Measurements from ENCODE around the gene RPTOR.

Gene RPTOR

GRCh38 chr17:80786887-80787286 is 242.2 kb downstream of the RPTOR start:
- Histone ChIP-seq H3K4me1 (ENCODE audit: control insufficient read depth in 1 of 2, insufficient read depth in 2 of 2, low read length in 2 of 2) (peaks cover 29 to 36% of the 10 kb centered on the region in 2 donors), H3K27ac (ENCODE audit: low read length) (no peak overlapping the region), H3K36me3 (ENCODE audit: control insufficient read depth in 1 of 2, insufficient read depth in 2 of 2, low read length in 2 of 2) (no peaks in the 10 kb centered on the region), H3K4me3 (ENCODE audit: low read depth in 1 of 2, low read length in 2 of 2) (no peak overlapping the region), H3K27me3 (ENCODE audit: low read depth, low read length) (no peaks in the 10 kb centered on the region), H3K9me3 (ENCODE audit: control insufficient read depth in 1 of 2, low read length in 2 of 2) (no peaks in the 10 kb centered on the region)

GRCh38 chr17:80787881-80788280 is 243.2 kb downstream of the RPTOR start:
- H3K27ac ChIP-seq (ENCODE audit: low read length), result no peak overlapping the region
- H3K27me3 ChIP-seq (ENCODE audit: low read depth, low read length), result no peaks in the 10 kb centered on the region
- peaks cover 28 to 38% of the 10 kb centered on the region in 2 donors for H3K4me1 ChIP-seq (ENCODE audit: control insufficient read depth in 1 of 2, insufficient read depth in 2 of 2, low read length in 2 of 2)
- no peak overlapping the region for H3K4me3 ChIP-seq (ENCODE audit: low read depth in 1 of 2, low read length in 2 of 2)
- no peaks in the 10 kb centered on the region for H3K9me3 ChIP-seq (ENCODE audit: control insufficient read depth in 1 of 2, low read length in 2 of 2)
- no peaks in the 10 kb centered on the region for H3K36me3 ChIP-seq (ENCODE audit: control insufficient read depth in 1 of 2, insufficient read depth in 2 of 2, low read length in 2 of 2)

- Histone ChIP-seq H3K36me3 (ENCODE audit: control insufficient read depth in 1 of 2, insufficient read depth in 2 of 2, low read length in 2 of 2) (no peaks in the 10 kb centered on the region), H3K4me1 (ENCODE audit: control insufficient read depth in 1 of 2, insufficient read depth in 2 of 2, low read length in 2 of 2) (peaks cover 22 to 40% of the 10 kb centered on the region in 2 donors), H3K27me3 (ENCODE audit: low read depth, low read length) (no peaks in the 10 kb centered on the region), H3K9me3 (ENCODE audit: control insufficient read depth in 1 of 2, low read length in 2 of 2) (no peaks in the 10 kb centered on the region), H3K4me3 (ENCODE audit: low read depth in 1 of 2, low read length in 2 of 2) (no peak overlapping the region), H3K27ac (ENCODE audit: low read length) (peak overlapping the region; percentile 68)
These were observed 244.8 kb downstream of the RPTOR start for GRCh38 chr17:80789356-80789902.

- Histone ChIP-seq H3K36me3 (ENCODE audit: control insufficient read depth in 1 of 2, insufficient read depth in 2 of 2, low read length in 2 of 2) (no peaks in the 10 kb centered on the region), H3K4me3 (ENCODE audit: low read depth in 1 of 2, low read length in 2 of 2) (no peak overlapping the region), H3K27ac (ENCODE audit: low read length) (peak overlapping the region; percentile 68), H3K9me3 (ENCODE audit: control insufficient read depth in 1 of 2, low read length in 2 of 2) (no peaks in the 10 kb centered on the region), H3K27me3 (ENCODE audit: low read depth, low read length) (no peaks in the 10 kb centered on the region), H3K4me1 (ENCODE audit: control insufficient read depth in 1 of 2, insufficient read depth in 2 of 2, low read length in 2 of 2) (peaks cover 22 to 40% of the 10 kb centered on the region in 2 donors)
These were observed 245.6 kb downstream of the RPTOR start for GRCh38 chr17:80790021-80790765.

GRCh38 chr17:80790981-80791742 is 246.5 kb downstream of the RPTOR start:
- Histone ChIP-seq H3K9me3 (ENCODE audit: control insufficient read depth in 1 of 2, low read length in 2 of 2) (no peaks in the 10 kb centered on the region), H3K27ac (ENCODE audit: low read length) (peak overlapping the region; percentile 28), H3K4me1 (ENCODE audit: control insufficient read depth in 1 of 2, insufficient read depth in 2 of 2, low read length in 2 of 2) (peaks cover 22 to 44% of the 10 kb centered on the region in 2 donors), H3K27me3 (ENCODE audit: low read depth, low read length) (no peaks in the 10 kb centered on the region), H3K36me3 (ENCODE audit: control insufficient read depth in 1 of 2, insufficient read depth in 2 of 2, low read length in 2 of 2) (no peaks in the 10 kb centered on the region), H3K4me3 (ENCODE audit: low read depth in 1 of 2, low read length in 2 of 2) (no peak overlapping the region)

- Histone ChIP-seq H3K4me3 (ENCODE audit: low read depth in 1 of 2, low read length in 2 of 2) (no peak overlapping the region), H3K36me3 (ENCODE audit: control insufficient read depth in 1 of 2, insufficient read depth in 2 of 2, low read length in 2 of 2) (no peaks in the 10 kb centered on the region), H3K9me3 (ENCODE audit: control insufficient read depth in 1 of 2, low read length in 2 of 2) (no peaks in the 10 kb centered on the region), H3K27me3 (ENCODE audit: low read depth, low read length) (no peaks in the 10 kb centered on the region), H3K27ac (ENCODE audit: low read length) (peak overlapping the region; percentile 55), H3K4me1 (ENCODE audit: control insufficient read depth in 1 of 2, insufficient read depth in 2 of 2, low read length in 2 of 2) (peaks cover 22 to 44% of the 10 kb centered on the region in 2 donors)
These were observed 247.2 kb downstream of the RPTOR start for GRCh38 chr17:80791758-80792284.

GRCh38 chr17:80792373-80792781 is 247.7 kb downstream of the RPTOR start:
- peak overlapping the region; percentile 55 for H3K27ac ChIP-seq (ENCODE audit: low read length)
- no peaks in the 10 kb centered on the region for H3K9me3 ChIP-seq (ENCODE audit: control insufficient read depth in 1 of 2, low read length in 2 of 2)
- no peaks in the 10 kb centered on the region for H3K27me3 ChIP-seq (ENCODE audit: low read depth, low read length)
- H3K36me3 ChIP-seq (ENCODE audit: control insufficient read depth in 1 of 2, insufficient read depth in 2 of 2, low read length in 2 of 2), result no peaks in the 10 kb centered on the region
- peaks cover 22 to 44% of the 10 kb centered on the region in 2 donors for H3K4me1 ChIP-seq (ENCODE audit: control insufficient read depth in 1 of 2, insufficient read depth in 2 of 2, low read length in 2 of 2)
- H3K4me3 ChIP-seq (ENCODE audit: low read depth in 1 of 2, low read length in 2 of 2), result no peak overlapping the region

GRCh38 chr17:80793421-80793820 is 248.8 kb downstream of the RPTOR start:
- peak overlapping the region; percentile 1 for H3K27ac ChIP-seq (ENCODE audit: low read length)
- H3K36me3 ChIP-seq (ENCODE audit: control insufficient read depth in 1 of 2, insufficient read depth in 2 of 2, low read length in 2 of 2), result no peaks in the 10 kb centered on the region
- H3K27me3 ChIP-seq (ENCODE audit: low read depth, low read length), result no peaks in the 10 kb centered on the region
- peaks cover 22 to 44% of the 10 kb centered on the region in 2 donors for H3K4me1 ChIP-seq (ENCODE audit: control insufficient read depth in 1 of 2, insufficient read depth in 2 of 2, low read length in 2 of 2)
- H3K4me3 ChIP-seq (ENCODE audit: low read depth in 1 of 2, low read length in 2 of 2), result no peak overlapping the region
- no peaks in the 10 kb centered on the region for H3K9me3 ChIP-seq (ENCODE audit: control insufficient read depth in 1 of 2, low read length in 2 of 2)

GRCh38 chr17:80793851-80794267 is 249.2 kb downstream of the RPTOR start:
- H3K9me3 ChIP-seq (ENCODE audit: control insufficient read depth in 1 of 2, low read length in 2 of 2), result no peaks in the 10 kb centered on the region
- no peaks in the 10 kb centered on the region for H3K36me3 ChIP-seq (ENCODE audit: control insufficient read depth in 1 of 2, insufficient read depth in 2 of 2, low read length in 2 of 2)
- H3K27me3 ChIP-seq (ENCODE audit: low read depth, low read length), result no peaks in the 10 kb centered on the region
- peaks cover 22 to 44% of the 10 kb centered on the region in 2 donors for H3K4me1 ChIP-seq (ENCODE audit: control insufficient read depth in 1 of 2, insufficient read depth in 2 of 2, low read length in 2 of 2)
- H3K27ac ChIP-seq (ENCODE audit: low read length), result peak overlapping the region; percentile 1
- no peak overlapping the region for H3K4me3 ChIP-seq (ENCODE audit: low read depth in 1 of 2, low read length in 2 of 2)

- no peak overlapping the region for H3K27ac ChIP-seq (ENCODE audit: low read length)
- H3K9me3 ChIP-seq (ENCODE audit: control insufficient read depth in 1 of 2, low read length in 2 of 2), result no peaks in the 10 kb centered on the region
- no peak overlapping the region for H3K4me3 ChIP-seq (ENCODE audit: low read depth in 1 of 2, low read length in 2 of 2)
- no peaks in the 10 kb centered on the region for H3K36me3 ChIP-seq (ENCODE audit: control insufficient read depth in 1 of 2, insufficient read depth in 2 of 2, low read length in 2 of 2)
- no peaks in the 10 kb centered on the region for H3K27me3 ChIP-seq (ENCODE audit: low read depth, low read length)
- H3K4me1 ChIP-seq (ENCODE audit: control insufficient read depth in 1 of 2, insufficient read depth in 2 of 2, low read length in 2 of 2), result peaks cover 22 to 41% of the 10 kb centered on the region in 2 donors
These were observed 249.8 kb downstream of the RPTOR start for GRCh38 chr17:80794281-80795089.

Data from muscle layer of duodenum (tissue), 2 donors.